ENCODE results near the gene KCNA2.

Gene KCNA2

DNA sequence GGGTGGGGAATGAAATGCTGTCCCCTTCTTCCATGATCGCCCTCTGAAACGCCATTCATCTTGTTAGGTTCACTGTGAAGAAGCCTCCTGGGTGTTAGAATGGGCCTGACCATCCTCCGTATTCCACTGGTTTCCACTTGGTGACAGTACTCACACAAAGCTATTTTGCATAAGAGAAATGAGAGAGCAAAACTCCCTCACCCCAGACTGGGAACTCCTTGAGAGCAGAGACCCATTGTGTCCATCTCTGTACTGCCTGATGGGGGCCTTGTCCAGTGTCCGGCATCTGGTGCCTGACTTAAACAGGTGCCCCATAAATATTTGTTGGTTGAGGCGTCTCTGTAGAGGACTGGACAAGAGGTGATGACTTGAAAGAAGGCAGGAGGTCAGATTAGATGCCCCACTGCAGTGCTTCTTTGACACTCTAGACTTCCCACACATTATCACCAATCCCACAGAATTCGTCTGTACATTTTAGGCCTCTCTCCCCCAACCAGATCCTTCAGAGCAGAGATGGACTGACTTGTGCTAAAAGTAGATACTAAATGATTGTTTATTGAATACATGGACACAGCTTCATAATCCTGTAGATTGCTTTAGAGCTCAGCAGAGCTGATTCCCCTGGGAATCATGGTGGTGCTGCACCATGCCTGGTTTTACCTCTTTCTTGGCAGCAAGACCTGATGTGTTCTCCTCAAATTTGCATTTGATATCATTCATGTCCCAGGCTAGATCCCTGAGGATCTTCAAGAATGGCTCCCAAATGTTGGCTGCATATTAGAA is 22.4 kb upstream of the KCNA2 start:
- DNase-seq (ENCODE audit: low read depth) = no peak

GRCh38 chr1:110627764-110628163 is 21.6 kb upstream of the KCNA2 start:
- DNase-seq (ENCODE audit: low read depth) = no peak

DNA sequence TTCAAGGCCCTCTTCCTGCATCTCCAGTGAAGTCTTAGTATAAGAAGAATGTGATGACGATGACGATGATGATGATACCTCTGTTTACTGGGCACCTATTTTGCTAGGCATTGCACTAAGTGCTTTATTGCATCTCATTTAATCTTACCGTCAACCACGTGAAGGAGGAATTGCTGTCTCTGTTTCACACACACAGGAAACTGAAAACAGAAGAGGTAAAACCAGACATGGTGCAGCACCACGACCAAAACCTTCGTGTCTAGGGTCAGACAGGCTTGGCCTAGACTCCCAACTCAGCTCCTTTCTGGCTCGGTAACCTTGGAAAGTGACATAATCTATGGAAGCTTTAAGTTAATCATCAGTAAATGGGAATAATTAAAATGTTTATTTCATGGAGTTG is 20.7 kb upstream of the KCNA2 start:
- no peak for DNase-seq (ENCODE audit: low read depth)

GRCh38 chr1:110620686-110621085 is 14.5 kb upstream of the KCNA2 start:
- no peak for DNase-seq (ENCODE audit: low read depth)

DNA sequence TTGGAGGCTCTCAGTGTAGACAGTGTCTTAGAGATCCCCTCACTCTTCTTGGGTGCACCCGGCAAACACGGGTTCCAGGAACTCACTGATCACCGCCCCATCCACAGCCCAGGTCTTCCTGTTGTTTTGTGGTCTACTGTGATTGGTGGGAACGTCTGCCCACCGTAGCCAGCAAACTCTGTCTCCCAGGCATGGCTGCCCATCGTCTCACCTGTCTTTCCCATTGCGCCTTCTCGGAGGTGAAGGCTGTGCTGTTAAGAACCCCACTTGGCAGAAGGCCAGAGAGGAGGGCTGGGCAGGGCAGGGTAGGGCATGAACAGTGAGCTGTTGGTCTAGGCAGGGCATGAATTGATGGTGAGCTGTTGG is 14.1 kb upstream of the KCNA2 start:
- DNase-seq (ENCODE audit: low read depth) = no peak

DNA sequence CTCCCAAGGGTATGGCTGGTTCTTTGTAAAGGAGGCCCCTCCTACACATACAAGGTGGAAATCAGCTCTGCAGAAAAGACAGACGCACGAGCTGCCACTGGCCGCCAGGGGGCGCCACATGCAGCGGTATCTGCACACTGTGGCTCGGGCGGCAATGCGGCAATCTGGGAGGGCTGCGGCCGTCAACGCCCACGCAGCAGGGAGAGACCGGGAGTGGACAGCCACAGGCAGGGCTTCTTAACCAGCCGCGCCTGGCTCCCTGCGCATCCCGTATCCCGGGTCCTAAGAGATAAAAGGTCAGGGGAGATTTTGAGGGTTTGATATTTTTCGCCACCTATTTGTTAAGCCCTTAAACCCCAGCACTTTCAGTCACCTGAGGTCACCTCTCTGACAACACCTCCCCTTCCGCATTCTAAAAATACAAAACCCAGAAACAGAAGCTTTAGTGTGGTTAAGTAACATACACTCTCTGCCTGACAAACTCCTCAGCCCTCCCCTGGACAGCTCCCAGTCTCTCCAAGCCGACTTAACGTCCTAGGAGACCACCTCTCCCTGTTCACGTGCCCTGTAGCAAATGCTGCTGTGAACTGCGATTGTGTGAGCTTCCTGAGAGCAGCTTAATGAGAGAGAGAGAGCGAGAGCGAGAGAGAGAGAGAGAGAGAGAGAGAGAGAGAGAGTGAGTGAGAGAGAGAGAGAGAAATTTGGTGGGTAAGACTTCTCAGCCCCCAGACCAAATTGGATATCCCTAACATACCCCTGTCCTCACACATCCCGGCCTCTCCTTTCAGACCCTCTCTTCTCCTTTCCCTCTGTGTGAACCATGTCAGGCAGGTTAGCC is 13.5 kb upstream of the KCNA2 start:
- DNase-seq (ENCODE audit: low read depth) = peak; percentile 88

DNA sequence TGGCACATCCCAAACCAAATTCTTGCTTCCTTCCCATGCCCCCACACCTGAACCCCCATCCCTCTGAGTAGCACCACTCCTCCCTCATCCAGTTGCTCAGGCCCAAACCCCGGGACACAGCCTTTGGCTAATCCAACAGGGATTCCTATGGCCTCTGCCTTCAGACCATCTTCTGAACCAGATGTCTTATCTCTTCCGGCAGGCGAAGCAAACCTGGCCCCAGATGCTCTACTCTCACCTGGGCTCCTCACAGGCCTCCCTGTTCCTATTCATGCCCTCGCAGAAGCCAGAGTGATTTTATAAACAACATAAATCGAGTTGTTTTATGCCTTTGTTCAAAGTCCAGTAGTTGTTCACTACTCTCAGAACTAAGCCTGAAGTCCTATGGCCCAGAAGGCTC is 12.5 kb upstream of the KCNA2 start:
- no peak for DNase-seq (ENCODE audit: low read depth)

- no peak for DNase-seq (ENCODE audit: low read depth)
These were observed 11.4 kb upstream of the KCNA2 start for GRCh38 chr1:110617589-110617988.

DNA sequence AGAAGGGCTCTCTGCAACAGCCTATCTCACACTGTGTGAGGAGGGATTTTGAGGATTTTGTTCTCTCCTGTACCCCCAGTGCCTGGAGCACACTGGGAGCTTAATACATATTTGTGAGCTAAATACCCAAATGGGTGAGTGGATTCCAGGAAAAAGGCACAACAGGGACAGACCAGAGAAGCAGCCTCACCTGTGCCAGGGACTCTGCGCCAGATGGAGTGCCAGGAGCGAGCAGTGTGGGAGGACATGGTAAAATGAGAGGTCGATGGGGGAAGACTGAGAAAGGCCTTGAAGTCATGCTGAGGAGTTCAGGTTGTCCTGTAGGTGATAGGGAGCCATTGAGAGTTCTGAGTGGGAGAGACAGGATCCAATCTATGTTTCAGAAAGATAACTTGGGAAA is 11.0 kb upstream of the KCNA2 start:
- DNase-seq (ENCODE audit: low read depth) = no peak

GRCh38 chr1:110616587-110616986 is 10.4 kb upstream of the KCNA2 start:
- no peak for DNase-seq (ENCODE audit: low read depth)

DNA sequence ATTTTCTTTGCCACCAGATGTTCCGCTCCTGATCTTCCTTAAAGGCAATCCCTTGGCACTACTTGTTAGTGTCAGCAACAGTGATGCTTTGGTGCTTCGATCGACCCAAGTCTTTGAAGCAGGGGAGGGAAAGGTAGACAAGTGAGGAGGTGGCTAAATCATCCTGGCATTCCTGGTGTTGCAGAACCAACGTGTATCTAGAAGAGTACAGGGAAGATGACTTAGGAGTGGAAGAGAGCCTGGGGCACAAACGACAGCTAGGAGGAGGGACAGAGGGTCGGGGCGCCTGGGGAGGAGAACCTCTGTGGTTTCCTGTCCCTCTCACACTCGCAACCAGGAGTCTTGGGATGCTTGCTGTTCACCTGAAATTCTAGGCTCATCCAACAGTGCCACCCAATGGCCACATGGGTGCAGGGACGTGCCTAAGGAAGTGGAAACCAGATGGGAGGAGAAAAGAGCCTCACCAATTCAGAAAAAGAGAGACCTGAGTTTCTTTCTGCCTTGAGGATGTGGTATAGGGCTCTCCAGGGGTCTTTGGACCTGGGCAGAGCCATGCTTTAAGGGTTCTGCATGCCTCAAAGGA is 9.5 kb upstream of the KCNA2 start:
- DNase-seq (ENCODE audit: low read depth) = peak; percentile 20

- DNase-seq (ENCODE audit: low read depth) = no peak
These were observed 6.0 kb upstream of the KCNA2 start for GRCh38 chr1:110612060-110612745.

- DNase-seq (ENCODE audit: low read depth) = no peak
These were observed 4.6 kb upstream of the KCNA2 start for GRCh38 chr1:110610696-110611286.

DNA sequence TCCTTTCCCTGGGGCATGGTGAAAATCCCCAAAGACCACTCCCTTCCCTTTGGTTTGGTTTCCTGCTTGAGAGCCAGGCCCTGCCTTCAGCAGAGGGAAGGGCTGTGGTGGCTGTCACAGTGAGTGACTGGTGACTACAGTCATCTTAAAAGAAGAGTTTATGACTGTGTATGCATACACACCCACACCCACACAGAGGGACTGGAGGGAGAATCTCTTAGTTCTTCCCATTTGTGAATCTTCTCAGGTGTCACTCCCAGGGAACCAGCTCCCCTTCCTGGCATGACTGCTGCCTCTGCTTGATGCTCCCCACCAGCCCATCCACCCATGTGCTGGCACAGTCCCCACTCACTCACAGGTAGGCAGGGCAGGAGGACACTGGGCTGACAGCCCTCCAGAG is 3.9 kb upstream of the KCNA2 start:
- DNase-seq (ENCODE audit: low read depth) = no peak

GRCh38 chr1:110608247-110608646 is 2.1 kb upstream of the KCNA2 start:
- no peak for DNase-seq (ENCODE audit: low read depth)

DNA sequence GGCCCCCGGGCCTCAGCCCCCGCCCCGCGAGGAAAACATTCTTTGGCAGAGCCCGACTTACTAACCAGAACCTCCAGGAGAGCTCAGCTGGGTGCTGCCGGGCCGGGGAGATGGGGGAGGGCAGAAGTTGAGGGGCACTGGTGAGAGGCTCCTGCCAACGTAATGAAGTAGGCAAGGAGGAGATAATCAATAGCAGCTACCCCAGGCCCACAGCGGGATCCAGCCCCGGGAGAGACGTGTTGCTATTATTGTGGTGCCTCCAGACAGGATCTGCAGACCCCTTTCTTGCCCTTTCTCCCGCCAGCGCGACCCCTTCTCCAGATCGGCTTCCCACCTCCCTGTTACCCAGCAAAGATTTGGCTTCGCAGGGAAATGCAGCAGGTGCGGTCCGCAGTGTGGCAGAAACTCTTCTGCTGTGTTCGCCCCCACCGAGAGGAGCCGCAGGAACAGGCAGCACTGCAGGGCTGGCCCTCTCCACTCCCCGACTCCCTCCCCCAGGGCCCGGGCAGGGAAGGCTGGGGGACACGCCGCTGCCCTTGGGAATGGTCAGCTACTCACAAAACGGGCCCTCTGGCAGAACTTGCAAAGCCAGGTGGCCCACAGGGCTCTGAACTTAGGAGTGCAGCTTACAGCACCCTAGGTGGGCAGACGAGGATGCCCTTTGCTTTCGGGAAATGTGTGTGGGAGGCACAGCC is 1.5 kb upstream of the KCNA2 start:
- no peak for DNase-seq (ENCODE audit: low read depth)

DNA sequence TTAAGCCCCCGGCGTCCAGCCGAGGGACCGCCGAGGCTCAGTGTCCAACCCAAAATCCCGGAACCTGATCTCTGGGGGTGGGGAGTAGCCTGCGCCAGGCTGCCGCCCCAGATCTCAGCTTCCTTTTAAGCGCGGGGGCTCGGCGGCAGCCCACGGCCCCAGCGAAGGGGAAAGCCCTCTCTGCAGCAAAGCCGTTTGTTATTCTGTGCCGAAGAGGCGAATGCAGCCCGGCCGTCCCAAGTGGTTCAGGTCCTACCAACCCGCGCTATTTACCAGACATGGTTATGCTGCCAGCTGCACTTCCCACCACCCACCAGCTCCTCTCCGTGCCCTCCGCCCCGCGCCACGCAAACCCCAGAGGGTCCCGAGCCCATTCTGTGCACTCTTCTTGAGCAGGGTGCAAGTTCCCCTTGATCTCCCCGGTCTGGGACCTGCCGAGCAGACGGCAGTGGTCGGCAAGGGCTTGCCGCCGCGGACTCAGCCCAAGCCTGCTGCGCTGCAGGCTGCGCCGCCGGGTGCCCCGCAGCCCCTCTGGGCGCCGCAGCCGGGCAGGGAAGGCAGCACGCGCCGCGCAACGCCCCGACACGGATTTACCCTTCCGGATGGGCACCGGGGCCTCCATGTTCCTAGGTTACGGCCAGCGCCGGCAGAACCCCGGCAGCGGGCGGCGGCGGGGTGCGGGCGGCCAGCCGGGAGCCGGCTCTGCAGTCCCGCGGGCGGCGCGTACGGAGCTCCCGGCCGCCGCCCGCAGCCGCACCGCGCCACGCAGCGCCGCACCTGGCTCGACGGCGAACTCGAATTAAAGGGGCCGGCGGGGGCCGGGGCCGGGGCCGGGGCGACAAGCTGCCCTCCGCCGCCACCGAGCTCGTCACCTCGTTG is 738 bp upstream of the KCNA2 start:
- no peak for DNase-seq (ENCODE audit: low read depth)

DNA sequence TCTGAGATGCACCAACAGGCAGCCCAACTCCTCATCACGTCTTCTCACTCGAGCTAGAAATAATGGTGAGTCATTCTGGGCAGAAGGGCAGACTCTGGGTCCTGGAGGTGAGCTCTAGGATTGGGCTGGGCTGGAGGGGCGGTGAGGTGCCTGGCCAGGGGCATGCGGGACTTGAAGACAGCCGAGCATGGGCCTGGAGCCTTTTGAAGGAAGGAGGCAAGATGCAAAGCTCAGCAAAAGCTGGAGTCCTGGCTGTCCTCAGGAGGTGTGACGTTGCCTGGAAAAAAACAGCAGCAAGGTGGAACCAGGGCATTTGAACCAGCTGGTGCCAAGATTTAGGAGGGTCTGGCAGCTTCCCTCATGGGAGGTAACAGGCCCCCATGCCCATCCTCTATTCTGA is 712 bp downstream of the KCNA2 start:
- no peak for DNase-seq (ENCODE audit: low read depth)

- no peak for DNase-seq (ENCODE audit: low read depth)
These were observed 1.5 kb downstream of the KCNA2 start for GRCh38 chr1:110604586-110605148.

DNA sequence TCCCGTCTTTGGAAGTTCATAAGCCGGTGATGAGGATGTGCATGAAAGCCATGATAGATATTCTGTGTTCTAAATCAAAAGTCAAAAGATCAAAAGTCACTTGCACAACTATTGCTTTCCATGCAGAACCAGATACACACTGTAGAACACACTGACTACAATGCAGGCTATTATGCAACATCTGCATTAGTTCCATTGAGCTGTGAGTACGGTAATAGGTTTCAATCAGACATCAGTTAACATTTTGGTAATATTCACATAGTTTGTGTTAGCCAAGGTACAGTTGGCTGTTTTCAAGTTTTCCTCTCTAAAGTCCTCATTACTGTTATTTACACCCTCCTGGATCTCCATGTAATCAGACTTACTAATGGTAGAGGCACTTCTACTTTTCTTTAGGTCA is 3.1 kb downstream of the KCNA2 start:
- no peak for DNase-seq (ENCODE audit: low read depth)

Measured in activated T-helper 9 cell treated with anti-CD3 and anti-CD28 coated beads, Interleukin-2, amount 50 U/mL, for 16 hours (primary cell).